HepG2 (cell line): ENCODE results near the gene CLCNKA. TPM values are rescaled to one million over a fixed set of nuclear protein-coding genes. Genes with fewer than 3 reads are reported as not detected.

Experiments
- ATAC-seq: fragments of 200-7000 bp; cut with Tn5 transposase; 3 replicates; pipeline ENCODE4 v1.9.1; 2020; ENCODE audit warnings: mild to moderate bottlenecking, moderate library complexity
- BruUV-seq: library from RNA; stranded (reverse); fragments of 400-500 nt; replicated peaks from 2 replicates; lab custom pipeline; 2021; lab: Mats Ljungman, UMichigan
- CTCF ChIA-PET: fragments of 300-600 bp; formaldehyde crosslinking; extraction: SDS; loops from one replicate; lab custom pipeline; 2021; ENCODE audit warnings: low total read pairs, inconsistent platforms, low intra/inter-chr PET ratio; lab: Yijun Ruan, JAX
- POLR2A ChIA-PET: fragments of 350-600 bp; sonication (Branson Sonifier 250); formaldehyde crosslinking; loops from one replicate; lab custom pipeline; 2020; ENCODE audit warnings: antibody characterized with exemption, inconsistent platforms; lab: Yijun Ruan, JAX
- DNase-seq: peaks from one replicate; pipeline ENCODE4 v3.0.0-alpha.2; 2015; ENCODE audit warnings: low spot score
- FAIRE-seq: peaks from 3 replicates; lab custom pipeline; 2011; peaks lifted over from hg19 to GRCh38; lab: Jason Lieb, UNC
- H2AFZ ChIP-seq: one replicate; pipeline ENCODE4 v1.6.1; 2011; ENCODE audit warnings: low read length, inconsistent platforms
- H3K27ac ChIP-seq: fragments of 300-600 bp; 3 replicates; pipeline ENCODE4 v1.8.0; 2011; ENCODE audit warnings: mixed run types, mild to moderate bottlenecking, mixed read lengths, low read length, inconsistent platforms; ENCODE audit not compliant: insufficient read depth; ENCODE audit errors: extremely low read length
- H3K27me3 ChIP-seq, 2 experiments: fragments of 200-600 bp in 1 of 2; 2 replicates in 1 of 2; 3 replicates in 1 of 2; pipeline versions ENCODE4 v1.6.0 to v1.8.0; 2011; ENCODE audit warnings: low read length in 2 of 2, mild to moderate bottlenecking in 2 of 2, moderate library complexity in 2 of 2, inconsistent platforms in 1 of 2; ENCODE audit not compliant: insufficient read depth in 2 of 2, control insufficient read depth in 1 of 2
- H3K36me3 ChIP-seq, 2 experiments: fragments of 200-600 bp in 1 of 2; replicated peaks in 1 of 2; 2 replicates in 1 of 2; 3 replicates in 1 of 2; pipeline versions ENCODE4 v1.5.1 to v1.8.0; 2011; ENCODE audit warnings: low read length in 2 of 2, inconsistent platforms in 1 of 2; ENCODE audit not compliant: insufficient read depth in 2 of 2, control insufficient read depth in 1 of 2
- H3K4me1 ChIP-seq: 2 replicates; pipeline ENCODE4 v1.5.1; 2012; ENCODE audit warnings: low read length, inconsistent platforms; ENCODE audit not compliant: insufficient read depth
- H3K4me2 ChIP-seq: 2 replicates; pipeline ENCODE4 v1.6.0; 2011; ENCODE audit warnings: low read depth, low read length, inconsistent platforms
- H3K4me3 ChIP-seq, 3 experiments: fragments of 200-600 bp in 1 of 3; sonication (generic), shearing (Covaris generic) in 1 of 3; replicated peaks in 1 of 3; 2 replicates each; pipeline ENCODE4 v1.5.1; 2011 to 2016; ENCODE audit warnings: low read length in 3 of 3, inconsistent platforms in 2 of 3, low read depth in 2 of 3, mild to moderate bottlenecking in 2 of 3, control low read depth in 1 of 3, mixed read lengths in 1 of 3; ENCODE audit not compliant: insufficient read depth in 1 of 3
- H3K79me2 ChIP-seq: one replicate; pipeline ENCODE4 v1.6.1; 2011; ENCODE audit warnings: low read length, inconsistent platforms; ENCODE audit not compliant: insufficient read depth
- H3K9ac ChIP-seq: 2 replicates; pipeline ENCODE4 v1.6.0; 2011; ENCODE audit warnings: mild to moderate bottlenecking, low read depth, low read length, inconsistent platforms; ENCODE audit not compliant: insufficient read depth
- H3K9me3 ChIP-seq: 2 replicates; pipeline ENCODE4 v1.5.1; 2012; ENCODE audit warnings: mild to moderate bottlenecking, low read length
- H4K20me1 ChIP-seq: 2 replicates; pipeline ENCODE4 v1.6.0; 2011; ENCODE audit warnings: inconsistent platforms, mild to moderate bottlenecking, low read length, moderate library complexity; ENCODE audit not compliant: insufficient read depth
- RBM39 ChIP-seq: fragments of 200-400 bp; formaldehyde crosslinking; IDR thresholded peaks from one replicate; pipeline ENCODE4 v1.6.1; 2018; ENCODE audit warnings: antibody characterized with exemption, mild to moderate bottlenecking, low read depth, low read length; ENCODE audit not compliant: poor library complexity, severe bottlenecking
- SP2 ChIP-seq: sonication (generic); formaldehyde crosslinking; IDR thresholded peaks from 2 replicates; pipeline ENCODE4 v1.5.1; 2020; ENCODE audit warnings: mild to moderate bottlenecking, missing genetic modification reagents
- THYN1 ChIP-seq: sonication (generic); formaldehyde crosslinking; IDR thresholded peaks from 2 replicates; pipeline ENCODE4 v1.8.1; 2023; ENCODE audit warnings: low read depth, mild to moderate bottlenecking, moderate library complexity, missing genetic modification reagents, borderline replicate concordance
- ZFP36 ChIP-seq: fragments of 150-350 bp; IDR thresholded peaks from 2 replicates; pipeline ENCODE4 v1.6.1; 2018; ENCODE audit warnings: borderline replicate concordance, low read length, low read depth; ENCODE audit not compliant: partially characterized antibody
- ZNF629 ChIP-seq: sonication (generic); formaldehyde crosslinking; conservative IDR thresholded peaks from 2 replicates; pipeline ENCODE4 v1.5.0; 2020; ENCODE audit warnings: missing genetic modification reagents
- WGBS: methylation state at CpG from one replicate; pipeline ENCODE4 v1.1.6; 2017; ENCODE audit warnings: low lambda C conversion rate; 5-methylcytosine and 5-hydroxymethylcytosine counted together
- in situ Hi-C: cut with HindIII; loops from 2 replicates; pipeline ENCODE4 v1.10.0; 2017; ENCODE audit warnings: low pct_unique_long_range_greater_than_20kb; ENCODE audit not compliant: extremely low pct_ligation_motif_present
- intact Hi-C: fragments of 100-400 bp; cut with micrococcal nuclease; formaldehyde crosslinking; loops from one replicate; pipeline ENCODE4 v1.10.0; 2022; ENCODE audit not compliant: unreplicated experiment
- polyA plus RNA-seq, 8 experiments: library from polyadenylated mRNA; depleted of rRNA in 3 of 8; stranded (reverse) in 7 of 8; unstranded in 1 of 8; fragments of >200 nt; fragmentation: Illumina TruSeq in 4 of 8; extraction: Trizol in 4 of 8; gene quantifications; 2 replicates each; pipeline versions ENCODE4 v1.2.1 to v1.2.3, GENCODE V29; 2011 to 2016; ENCODE audit warnings: low read depth in 4 of 8, missing spikeins in 1 of 8, mixed read lengths in 1 of 8; ENCODE audit not compliant: insufficient read depth in 1 of 8
- total RNA-seq, 5 experiments: library from RNA; depleted of rRNA; stranded (reverse); fragments of >200 nt; fragmentation: Illumina TruSeq; extraction: Trizol; gene quantifications; 2 replicates each; pipeline ENCODE4 v1.2.3, GENCODE V29; 2016; ENCODE audit warnings: low read depth in 1 of 5
- TF ChIP-seq, protein P1 (sequence below): sonication (generic); formaldehyde crosslinking; IDR thresholded peaks from 2 replicates; pipeline ENCODE4 v1.8.1; 2023; ENCODE audit warnings: mild to moderate bottlenecking, missing genetic modification reagents, borderline replicate concordance

The CLCNKA gene
- total and polyA plus RNA-seq, 2 of the 13 experiments (the other 11 are each of a cell fraction or from before 2014, with no cell fraction given) = 0.03 TPM; not detected in 1

DNA sequence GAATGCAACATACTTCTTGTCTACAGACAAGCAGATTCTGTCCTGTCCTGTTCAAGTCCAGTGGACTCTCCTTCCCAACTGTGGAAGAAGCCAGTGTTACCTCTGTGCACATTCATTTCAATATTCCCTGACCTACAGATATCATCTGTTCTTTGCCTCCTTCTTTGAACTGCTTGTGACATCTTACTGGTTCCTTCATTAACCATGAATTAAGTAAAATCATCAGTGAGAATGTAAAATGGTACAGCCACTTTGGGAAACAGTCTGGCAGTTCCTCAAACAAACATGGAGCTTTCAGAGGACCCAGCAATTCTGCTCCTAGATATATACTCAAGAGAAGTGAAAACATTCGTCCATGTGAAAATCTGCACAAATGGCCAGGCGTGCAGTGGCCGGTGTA lies 11.0 kb upstream of the CLCNKA start (continued):
- TF ChIP-seq RBM39 (no peak), THYN1 (CRISPR knock-in tag) (no peak), ZNF629 (CRISPR knock-in tag) (no peak)
- TF ChIP-seq, protein P1, sequence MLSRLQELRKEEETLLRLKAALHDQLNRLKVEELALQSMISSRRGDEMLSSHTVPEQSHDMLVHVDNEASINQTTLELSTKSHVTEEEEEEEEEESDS (CRISPR knock-in tag) = no peak

DNA sequence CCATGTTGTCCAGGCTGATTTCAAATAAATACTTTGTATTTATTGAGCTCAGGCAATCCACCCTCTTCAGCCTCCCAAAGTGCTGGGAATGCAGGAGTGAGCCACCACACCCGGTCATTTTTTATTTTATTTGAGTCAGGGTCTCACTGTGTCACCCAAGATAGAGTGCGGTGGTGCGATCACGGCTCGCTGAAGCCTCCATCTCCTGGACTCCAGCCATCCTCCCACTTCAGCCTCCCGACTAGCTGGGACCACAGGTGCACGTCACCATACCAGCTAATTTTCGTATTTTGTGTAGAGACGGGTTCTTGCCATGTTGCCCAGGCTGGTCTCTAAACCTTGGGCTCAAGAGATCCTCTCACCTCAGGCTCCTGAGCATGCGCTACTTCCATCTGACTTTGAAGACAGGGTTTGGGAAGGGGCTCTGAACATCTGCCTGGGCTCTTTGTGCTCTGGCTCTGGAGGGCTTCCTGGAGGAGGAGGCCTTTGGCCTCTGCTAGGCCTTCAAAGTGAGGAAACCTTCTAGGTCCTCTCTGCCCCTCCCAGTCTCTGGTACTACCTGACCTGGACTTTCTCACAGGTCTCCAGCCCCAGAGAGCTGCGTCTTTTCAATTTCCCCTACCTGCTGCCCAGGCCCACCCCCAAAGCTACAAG lies 9.8 kb upstream of the CLCNKA start:
- Histone ChIP-seq H3K9ac (peak overlapping the region; percentile 34; the same call in 1 of the 2 replicates), H3K4me2 (peak overlapping the region; percentile 71), H4K20me1 (peaks cover 20% of the 10 kb centered on the region; the same call in 1 of the 2 replicates), H3K27me3 (peaks cover 2 to 37% of the 10 kb centered on the region in 2 experiments; a peak in 3 of 5 replicates), H3K79me2 (no peaks in the 10 kb centered on the region), H3K4me1 (peaks cover 67% of the 10 kb centered on the region), H3K4me3 (peak overlapping the region; percentile 56 to 63 (median 60)), H3K36me3 (no peaks in the 10 kb centered on the region), H3K9me3 (no peaks in the 10 kb centered on the region), H3K27ac (no peak overlapping the region), H2AFZ (no peak overlapping the region)
- ATAC-seq (no peak), FAIRE-seq (no peak), DNase-seq (no peak)
- no TSS peak for BruUV-seq
- intact Hi-C loops (no loop called here), in situ Hi-C loops (loop anchor here (5.0 kb wide), 1 partner anchor 35 kb away; no protein-coding TSS in a partner anchor)
- TF ChIP-seq SP2 (CRISPR knock-in tag) (no peak), ZFP36 (peak; percentile 85)
- ChIA-PET POLR2A (no interaction called here), CTCF (no interaction called here)
- 97% methylated on average over 11 of the region's 11 CpGs for WGBS
